HG02610 (cell line): ENCODE measurements around the gene MEGF10.
A peak's percentile ranks its signal among the peaks of the same experiment; 100 is the strongest.

Experiments used
- ATAC-seq: cut with Tn5 transposase; IDR thresholded peaks from one replicate; pipeline ENCODE4 v1.9.1; 2021; ENCODE audit warnings: mild to moderate bottlenecking, moderate library complexity; ENCODE audit not compliant: unreplicated experiment

Gene MEGF10

GRCh38 chr5:127431977-127432585 lies 141.5 kb downstream of the MEGF10 start:
- ATAC-seq = no peak

- no peak for ATAC-seq
Observed at GRCh38 chr5:127433526-127433925, 142.9 kb downstream of the MEGF10 start.

- ATAC-seq = no peak
Observed at GRCh38 chr5:127434588-127434987, 144.0 kb downstream of the MEGF10 start.

GRCh38 chr5:127435821-127436220 lies 145.2 kb downstream of the MEGF10 start:
- ATAC-seq = no peak

GRCh38 chr5:127439644-127440043 lies 149.0 kb downstream of the MEGF10 start:
- ATAC-seq = no peak

- no peak for ATAC-seq
Observed at GRCh38 chr5:127440831-127441230, 150.2 kb downstream of the MEGF10 start.

- ATAC-seq = no peak
Observed at GRCh38 chr5:127441799-127442484, 151.3 kb downstream of the MEGF10 start.

- ATAC-seq = no peak
Observed at GRCh38 chr5:127444171-127444570, 153.6 kb downstream of the MEGF10 start.

- ATAC-seq = no peak
Observed at GRCh38 chr5:127445328-127445727, 154.7 kb downstream of the MEGF10 start.

- no peak for ATAC-seq
Observed at GRCh38 chr5:127446626-127447025, 156.0 kb downstream of the MEGF10 start.

- no peak for ATAC-seq
Observed at GRCh38 chr5:127447827-127448226, 157.2 kb downstream of the MEGF10 start.

GRCh38 chr5:127450046-127450445 lies 159.4 kb downstream of the MEGF10 start:
- ATAC-seq = no peak

- ATAC-seq = no peak
Observed at GRCh38 chr5:127451096-127451495, 160.5 kb downstream of the MEGF10 start.

- ATAC-seq = no peak
Observed at GRCh38 chr5:127452626-127453025, 162.0 kb downstream of the MEGF10 start.

- no peak for ATAC-seq
Observed at GRCh38 chr5:127471211-127471610, 180.6 kb downstream of the MEGF10 start.

- ATAC-seq = no peak
Observed at GRCh38 chr5:127472700-127473099, 182.1 kb downstream of the MEGF10 start.

- ATAC-seq = no peak
Observed at GRCh38 chr5:127486471-127486870, 195.9 kb downstream of the MEGF10 start.

- peak; percentile 76 for ATAC-seq
Observed at GRCh38 chr5:127492854-127493738, 202.5 kb downstream of the MEGF10 start.

- ATAC-seq = no peak
Observed at GRCh38 chr5:127498548-127498947, 208.0 kb downstream of the MEGF10 start.

GRCh38 chr5:127505905-127506304 lies 215.3 kb downstream of the MEGF10 start:
- ATAC-seq = no peak

- ATAC-seq = no peak
Observed at GRCh38 chr5:127506616-127507015, 216.0 kb downstream of the MEGF10 start.
